UCSD-AML1 (cell line): ENCODE results near the gene TRIP13.

ENCODE experiments used
- DNase-seq: peaks from one replicate; lab custom pipeline; 2025; ENCODE audit not compliant: unreplicated experiment; lab: John Stamatoyannopoulos, UW

Gene TRIP13

DNA sequence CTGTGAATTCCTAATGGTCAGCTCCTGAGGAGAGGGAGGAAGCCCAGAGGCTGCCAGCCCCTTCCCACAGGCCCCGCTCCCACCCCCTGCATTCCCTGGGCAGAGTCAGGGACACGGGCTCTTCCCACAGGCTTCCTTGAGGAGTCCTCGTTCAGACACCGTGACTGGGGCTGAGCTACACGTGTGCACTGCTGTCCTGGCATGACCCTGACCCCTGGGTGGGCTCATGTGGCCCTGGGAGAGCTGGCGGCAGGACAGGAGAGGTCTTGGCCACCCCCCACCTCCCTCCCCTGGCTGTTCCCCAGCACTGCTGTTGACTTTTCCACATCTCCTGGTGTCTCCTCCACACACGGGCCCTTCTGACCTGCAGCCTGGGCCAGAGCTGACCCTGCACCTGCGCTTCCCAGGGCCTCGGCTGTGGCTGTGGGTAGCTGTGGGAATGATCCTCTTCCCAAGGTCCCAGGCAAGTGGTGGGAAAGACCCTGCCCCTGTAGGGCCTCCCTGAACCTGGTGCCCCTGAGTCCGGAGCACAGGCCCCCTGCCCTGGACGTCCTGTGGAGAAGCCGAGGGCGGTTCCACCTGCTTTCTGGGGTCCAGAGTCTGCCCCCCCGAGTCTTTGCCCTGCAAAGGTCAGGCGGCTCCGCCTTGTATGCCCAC lies 59.4 kb downstream of the TRIP13 start:
- no peak for DNase-seq

DNA sequence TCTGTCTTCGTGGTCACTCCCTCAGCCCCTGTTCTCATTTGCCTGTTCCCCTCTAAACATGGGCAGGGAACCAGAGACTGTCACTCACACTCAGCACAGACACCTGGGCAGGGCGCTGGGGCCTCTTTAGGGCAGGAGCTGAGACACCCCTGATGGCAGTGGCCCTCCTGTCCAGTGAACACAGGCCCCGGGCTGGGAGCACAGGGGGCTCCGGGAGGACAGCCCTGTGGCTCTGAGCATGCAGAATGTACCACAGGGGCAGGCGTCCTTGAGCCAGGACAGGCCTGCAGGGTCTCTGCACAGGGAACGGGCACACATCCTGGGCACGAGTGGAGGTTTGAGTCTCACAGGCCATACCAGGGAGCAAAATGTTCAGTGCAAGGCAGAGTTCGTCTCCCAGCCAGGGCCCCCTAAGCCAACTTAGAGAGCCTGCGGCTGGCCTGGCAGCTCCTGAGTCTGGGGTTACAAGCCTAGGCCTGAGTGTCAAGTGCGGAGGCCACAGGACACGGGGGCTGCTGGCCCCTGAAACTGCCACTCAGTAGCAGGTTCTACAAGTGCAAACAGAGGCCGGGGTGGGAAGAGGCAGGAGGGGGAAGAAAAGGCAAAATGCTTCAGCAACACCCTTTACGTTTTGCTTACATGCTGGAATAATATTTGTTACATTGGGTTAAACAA lies 60.0 kb downstream of the TRIP13 start:
- no peak for DNase-seq

DNA sequence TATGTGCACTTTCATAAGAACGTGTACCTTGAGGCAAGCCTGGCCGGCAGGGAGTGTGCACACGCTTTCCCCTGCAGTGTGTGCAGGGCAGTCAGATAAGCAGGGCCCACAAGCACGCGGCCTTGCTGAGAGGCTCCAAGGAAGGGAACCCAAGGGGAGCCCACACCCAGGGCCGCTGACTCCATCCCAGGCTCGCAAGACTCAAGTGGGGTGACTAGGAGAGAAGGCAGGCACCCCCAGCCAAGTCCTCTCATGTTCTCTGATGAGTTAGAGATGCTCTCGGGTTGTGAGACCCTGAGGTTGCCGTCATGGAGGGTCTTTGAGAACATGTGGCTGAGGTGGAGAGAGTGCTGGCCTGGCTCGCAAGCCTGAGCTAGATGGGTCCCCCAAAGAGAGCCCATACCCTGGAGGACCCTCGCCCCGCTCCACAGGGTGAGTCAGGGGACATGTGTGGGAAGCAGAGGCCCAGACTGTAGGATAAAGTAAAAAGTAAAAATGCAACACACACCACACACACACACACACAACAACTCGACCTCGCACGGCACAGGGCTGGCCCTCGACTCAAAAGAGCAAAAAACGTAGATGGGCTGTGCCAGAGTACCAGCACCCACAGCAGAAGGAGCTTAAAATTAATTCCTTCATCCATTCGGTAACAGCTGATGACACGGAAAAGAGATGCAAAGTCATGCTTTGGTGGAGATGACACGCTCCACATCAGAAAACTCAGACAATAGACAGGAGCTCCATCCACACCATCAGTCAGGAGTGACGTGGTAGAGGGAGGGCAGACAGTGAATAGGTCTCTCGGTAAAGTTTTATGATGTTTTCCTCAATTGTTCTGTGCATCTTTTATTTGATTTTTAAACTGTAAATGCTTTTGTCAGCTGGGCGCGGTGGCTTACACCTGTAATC lies 61.1 kb downstream of the TRIP13 start:
- no peak for DNase-seq

- DNase-seq: no peak
Observed at GRCh38 chr5:955886-956761, 63.4 kb downstream of the TRIP13 start.

GRCh38 chr5:956941-957747 lies 64.5 kb downstream of the TRIP13 start:
- peak; percentile 45 for DNase-seq

GRCh38 chr5:957748-958485 lies 65.2 kb downstream of the TRIP13 start:
- DNase-seq: no peak

- no peak for DNase-seq
Observed at GRCh38 chr5:958701-959571, 66.3 kb downstream of the TRIP13 start.

DNA sequence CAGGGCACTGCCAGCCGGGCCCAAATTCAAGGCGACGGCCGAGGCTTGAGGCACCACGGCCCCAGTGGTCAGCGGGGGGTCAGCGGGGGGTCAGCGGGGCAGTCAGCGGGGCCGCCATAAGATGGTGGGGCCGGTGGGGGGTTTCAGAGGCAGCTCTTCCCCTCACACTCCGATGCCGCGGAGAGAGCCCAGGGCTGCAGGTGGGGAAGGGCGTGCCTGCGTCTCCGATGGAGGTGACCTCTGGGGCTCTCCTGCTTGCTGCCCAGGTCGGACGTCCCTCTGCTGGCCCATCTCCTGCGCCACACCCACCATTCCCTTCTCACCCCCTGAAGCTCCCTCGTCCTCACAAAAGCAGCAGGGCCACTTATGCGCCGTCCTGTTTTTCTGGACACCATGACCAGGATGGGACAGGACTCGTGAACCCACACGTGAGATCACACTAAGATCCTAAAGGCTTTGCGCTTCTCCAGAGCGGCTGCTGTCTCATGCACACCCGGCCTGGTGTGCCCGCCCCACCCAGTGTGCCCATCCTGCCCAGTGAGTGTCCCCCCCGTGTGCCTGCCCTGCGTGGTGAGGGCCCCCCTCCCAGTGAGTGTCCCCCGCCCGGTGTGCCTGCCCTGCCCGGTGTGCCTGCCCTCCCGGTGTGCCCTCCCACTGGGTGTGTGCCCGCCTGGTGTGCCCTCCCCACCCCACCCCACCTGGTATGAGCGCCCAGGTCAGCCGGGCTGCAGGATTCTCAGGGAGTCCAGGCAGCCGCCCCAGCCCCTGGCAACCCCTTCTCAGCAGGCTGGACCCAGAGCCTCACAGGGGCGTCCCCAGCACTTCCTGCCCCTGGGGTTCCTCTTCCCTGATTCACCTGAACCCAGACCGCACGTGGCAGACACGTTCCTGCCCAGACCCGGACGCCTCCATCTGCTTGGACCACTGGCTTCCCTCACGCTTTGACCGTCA lies 67.2 kb downstream of the TRIP13 start:
- DNase-seq: no peak

- DNase-seq: no peak
Observed at GRCh38 chr5:960551-960950, 67.9 kb downstream of the TRIP13 start.

DNA sequence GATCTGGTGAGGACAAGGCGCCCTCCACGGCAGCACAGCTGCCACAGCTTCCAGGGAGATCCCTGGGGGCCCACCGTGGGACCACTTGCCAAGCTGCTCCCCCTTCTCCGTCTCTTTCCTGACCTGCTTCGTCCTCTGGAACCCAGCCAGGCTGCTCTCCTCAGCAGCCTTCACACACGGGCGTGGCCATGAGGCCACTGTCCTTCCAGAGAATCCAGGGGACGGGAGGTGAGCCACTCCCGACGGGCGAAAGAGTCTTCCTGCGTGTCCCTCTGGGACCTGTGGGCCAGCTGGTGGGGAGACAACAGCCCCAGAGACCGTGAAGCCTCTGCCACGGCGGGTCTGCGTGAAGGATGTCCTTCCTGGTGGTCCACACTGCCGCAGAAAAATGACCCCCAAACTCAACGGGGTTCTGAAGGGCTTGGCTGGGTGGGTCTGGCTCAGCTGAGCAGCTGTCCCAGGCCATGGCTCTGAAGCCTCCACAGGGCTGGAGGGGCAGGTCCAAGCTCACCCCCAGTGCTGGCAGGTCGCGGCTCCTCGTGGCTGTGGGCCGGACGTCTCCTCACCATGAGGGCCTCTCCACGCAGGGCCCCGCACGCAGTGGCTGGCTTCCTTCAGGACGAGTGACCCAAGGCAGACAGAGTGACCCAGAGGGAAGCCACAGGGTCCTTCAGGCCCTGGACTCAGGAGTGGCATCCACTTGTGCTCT lies 68.5 kb downstream of the TRIP13 start:
- no peak for DNase-seq

DNA sequence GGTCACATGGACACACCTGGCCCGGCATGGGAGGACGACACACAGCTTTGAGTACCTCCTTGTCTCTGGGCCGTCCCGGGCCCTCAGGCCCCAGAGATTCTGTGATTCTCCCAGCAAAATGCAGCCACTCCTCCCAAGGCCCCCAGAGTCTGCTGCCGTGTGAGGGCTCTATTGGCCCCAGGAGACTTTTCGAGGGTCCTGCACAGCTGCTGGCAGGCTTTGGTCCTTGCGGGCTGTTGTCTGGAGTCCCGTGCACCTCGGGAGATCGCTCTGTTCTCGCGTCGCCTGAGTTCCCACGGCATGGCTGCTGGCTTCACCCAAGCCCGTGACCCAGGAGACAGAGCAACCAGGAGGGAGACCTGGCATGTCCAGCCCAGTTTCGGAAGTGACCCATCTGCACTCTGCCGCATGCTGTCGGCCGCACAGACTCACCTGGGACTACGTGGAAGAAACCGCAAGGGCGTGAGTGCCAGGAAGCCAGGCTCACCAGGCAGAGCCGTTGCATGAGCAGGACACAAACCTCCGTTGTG lies 69.1 kb downstream of the TRIP13 start:
- no peak for DNase-seq

GRCh38 chr5:962386-962785 lies 69.7 kb downstream of the TRIP13 start:
- no peak for DNase-seq

GRCh38 chr5:962801-963200 lies 70.1 kb downstream of the TRIP13 start:
- DNase-seq: no peak

DNA sequence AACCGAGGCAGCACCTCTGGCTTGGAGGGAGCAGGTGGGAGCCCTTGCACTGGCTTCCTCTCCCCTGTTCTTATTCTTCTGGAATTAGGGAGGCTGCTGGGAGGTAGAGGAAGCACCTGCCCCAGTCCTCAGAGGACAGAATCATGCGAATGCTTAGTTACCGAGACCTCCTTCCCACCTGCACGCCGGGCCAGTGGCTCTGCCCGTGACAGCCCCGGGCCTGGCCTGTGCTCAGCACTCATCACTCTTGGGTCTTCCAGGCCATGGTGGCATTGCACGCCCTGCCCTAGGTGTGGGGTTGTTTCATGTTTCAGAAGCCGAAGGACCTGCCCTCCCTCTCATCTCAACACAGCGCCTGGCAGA lies 70.6 kb downstream of the TRIP13 start:
- DNase-seq: no peak

DNA sequence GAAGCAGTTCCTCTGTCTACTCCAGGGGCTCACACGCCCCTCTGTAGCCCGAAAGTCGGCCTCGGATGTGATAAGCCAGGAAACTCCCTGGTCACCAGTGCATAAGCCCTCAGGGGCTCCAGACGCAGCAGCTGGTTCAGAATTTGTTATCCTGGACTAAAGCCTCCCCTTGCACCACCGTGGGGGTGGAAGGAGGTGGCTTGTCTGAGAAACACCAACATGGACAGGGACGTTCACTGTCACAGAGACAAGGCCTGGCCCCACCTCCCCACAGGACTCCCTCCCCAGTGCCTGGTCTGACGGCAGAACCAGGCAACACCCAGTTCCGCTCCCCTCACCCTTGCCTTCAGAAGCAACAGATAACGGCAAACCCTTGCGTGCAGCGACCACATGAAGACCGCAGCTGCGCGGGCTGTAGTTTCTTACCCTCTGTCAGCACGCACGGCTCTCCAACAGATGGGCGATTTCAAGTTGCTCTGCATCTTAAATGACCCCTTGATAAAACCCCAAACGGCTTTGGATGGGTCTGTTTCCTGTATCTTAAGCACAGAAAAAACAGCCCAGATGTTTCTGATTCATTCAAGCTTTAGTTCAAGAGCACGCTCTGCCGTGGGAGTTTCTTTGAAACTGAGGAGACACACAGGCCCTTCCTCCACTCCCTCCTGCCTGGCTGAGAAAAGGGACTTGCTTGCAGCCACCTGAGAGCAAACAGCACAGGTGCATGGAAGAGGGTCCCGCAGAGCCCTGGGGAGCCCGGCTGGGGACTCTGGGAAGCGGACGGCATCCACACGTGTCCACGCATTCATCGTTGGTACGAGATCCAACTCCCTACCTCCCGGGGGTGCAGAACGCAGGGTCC lies 71.2 kb downstream of the TRIP13 start:
- DNase-seq: no peak

GRCh38 chr5:964821-965220 lies 72.1 kb downstream of the TRIP13 start:
- no peak for DNase-seq
